ENCODE measurements around the gene ACP1. TPM values are rescaled to one million over a fixed set of nuclear protein-coding genes. Genes with fewer than 3 reads are reported as not detected.

The ACP1 gene
- total and polyA plus RNA-seq, 7 donors, result 62.6 to 162 (median 86.1) TPM

GRCh38 chr2:244547-244946 lies 20.2 kb upstream of the ACP1 start:
- WGBS, 2 donors, result 95 to 97% methylated on average over 7 of the region's 7 CpGs
- Histone ChIP-seq H3K27ac (no peak overlapping the region), H3K27me3 (no peaks in the 10 kb centered on the region), H3K36me3 (peaks cover 6 to 69% (median 14%) of the 10 kb centered on the region in 4 donors), H3K4me3 (no peak overlapping the region), H3K9me3 (no peaks in the 10 kb centered on the region), H3K4me1 (no peaks in the 10 kb centered on the region)
- no peak for DNase-seq
- intact Hi-C loops (cut with DNase I), result no loop called here
- TF ChIP-seq POLR2AphosphoS5 (IDR thresholded peaks at IDR 0.05) (no peak), POLR2A (IDR thresholded peaks at IDR 0.05) (no peak), EP300 (IDR thresholded peaks at IDR 0.05) (no peak), CTCF (IDR thresholded peaks at IDR 0.05) (no peak)

- Histone ChIP-seq H3K27ac (no peak overlapping the region), H3K36me3 (peaks cover 0 to 68% (median 15%) of the 10 kb centered on the region in 4 donors), H3K27me3 (no peaks in the 10 kb centered on the region), H3K4me3 (no peak overlapping the region), H3K4me1 (no peaks in the 10 kb centered on the region), H3K9me3 (no peaks in the 10 kb centered on the region)
- DNase-seq, result no peak
- WGBS, 2 donors, result 62 to 64% methylated on average over 6 of the region's 6 CpGs
- TF ChIP-seq CTCF (IDR thresholded peaks at IDR 0.05), result peak in 1 of 4 experiments; percentile 40
- no peak for TF ChIP-seq EP300 (IDR thresholded peaks at IDR 0.05)
- intact Hi-C loops (cut with DNase I), result loop anchor here (5.0 kb wide), 1 partner anchor 41 kb away; the partner anchor contains the start of gene ALKAL2
Observed at GRCh38 chr2:246489-247144, 18.1 kb upstream of the ACP1 start.

- Histone ChIP-seq H3K27ac (no peak overlapping the region), H3K36me3 (peaks cover 0 to 58% (median 12%) of the 10 kb centered on the region in 4 donors), H3K4me1 (no peaks in the 10 kb centered on the region), H3K9me3 (no peaks in the 10 kb centered on the region), H3K27me3 (no peaks in the 10 kb centered on the region), H3K4me3 (no peak overlapping the region)
- no peak for DNase-seq
- intact Hi-C loops (cut with DNase I), result loop anchor here (5.0 kb wide), 1 partner anchor 39 kb away; the partner anchor contains the start of gene ALKAL2
- TF ChIP-seq EP300 (IDR thresholded peaks at IDR 0.05), result no peak
- TF ChIP-seq CTCF (IDR thresholded peaks at IDR 0.05), result no peak
- no peak for TF ChIP-seq POLR2AphosphoS5 (IDR thresholded peaks at IDR 0.05)
- no peak for TF ChIP-seq POLR2A (IDR thresholded peaks at IDR 0.05)
- WGBS, 2 donors, result 89 to 92% methylated on average over 2 of the region's 2 CpGs
Observed at GRCh38 chr2:248724-249123, 16.0 kb upstream of the ACP1 start.

GRCh38 chr2:249538-250042 lies 15.2 kb upstream of the ACP1 start:
- no peak for DNase-seq
- intact Hi-C loops (cut with DNase I), result loop anchor here (5.0 kb wide), 1 partner anchor 38 kb away; the partner anchor contains the start of gene ALKAL2
- H3K4me1 ChIP-seq, result no peaks in the 10 kb centered on the region
- 93 to 96% methylated on average over 15 of the region's 15 CpGs for WGBS, 2 donors
- no peaks in the 10 kb centered on the region for H3K9me3 ChIP-seq
- no peak overlapping the region for H3K27ac ChIP-seq
- no peaks in the 10 kb centered on the region for H3K27me3 ChIP-seq
- peaks cover 0 to 50% (median 10%) of the 10 kb centered on the region in 4 donors for H3K36me3 ChIP-seq
- H3K4me3 ChIP-seq, result no peak overlapping the region
- TF ChIP-seq POLR2A (IDR thresholded peaks at IDR 0.05), result no peak
- no peak for TF ChIP-seq POLR2AphosphoS5 (IDR thresholded peaks at IDR 0.05)
- TF ChIP-seq EP300 (IDR thresholded peaks at IDR 0.05), result no peak
- TF ChIP-seq CTCF (IDR thresholded peaks at IDR 0.05), result no peak
